ENCODE data around the gene CD46. TPM values are rescaled to one million over a fixed set of nuclear protein-coding genes. Genes with fewer than 3 reads are reported as not detected.

Gene CD46
- polyA plus RNA-seq, 1 donor from 2014 or later = 393 TPM

GRCh38 chr1:207807326-207807689, 55.5 kb downstream of the CD46 start:
- H2AFZ ChIP-seq (ENCODE audit: low read depth, low read length) = no peak overlapping the region
- H3K36me3 ChIP-seq (ENCODE audit: insufficient read depth, low read length) = no peaks in the 10 kb centered on the region
- H4K20me1 ChIP-seq (ENCODE audit: insufficient read depth) = no peaks in the 10 kb centered on the region
- no peaks in the 10 kb centered on the region for H3K9me3 ChIP-seq (ENCODE audit: low read length)
- no peak overlapping the region for H3K4me2 ChIP-seq (ENCODE audit: low read length)
- no peaks in the 10 kb centered on the region for H3K79me2 ChIP-seq (replicated peaks; ENCODE audit: insufficient read depth, low read length)
- H3K27ac ChIP-seq (ENCODE audit: low read length) = no peak overlapping the region
- no peak for TF ChIP-seq RAD21 (conservative IDR thresholded peaks at IDR 0.05)
- TF ChIP-seq EP300 (conservative IDR thresholded peaks at IDR 0.05; ENCODE audit: poor library complexity, severe bottlenecking) = no peak
- no peak for TF ChIP-seq EZH2 (IDR thresholded peaks at IDR 0.05; ENCODE audit: borderline replicate concordance, insufficient read depth, low read length, poor library complexity, severe bottlenecking)
- no peak for TF ChIP-seq TAF1 (IDR thresholded peaks at IDR 0.05; ENCODE audit: low read depth)
- TF ChIP-seq POLR2AphosphoS5 (IDR thresholded peaks at IDR 0.05) = no peak
- TF ChIP-seq SMC3 (conservative IDR thresholded peaks at IDR 0.05; ENCODE audit: poor library complexity) = no peak
- H3F3A ChIP-seq (ENCODE audit: insufficient read depth, low read length, poor library complexity, severe bottlenecking) = no peaks in the 10 kb centered on the region
- H3K27me3 ChIP-seq (ENCODE audit: insufficient read depth, low read depth, low read length) = no peaks in the 10 kb centered on the region
- no peaks in the 10 kb centered on the region for H3K9me2 ChIP-seq (ENCODE audit: insufficient read depth, low read length)
- no peak overlapping the region for H3K9ac ChIP-seq (ENCODE audit: low read length)
- no peak overlapping the region for H3K4me3 ChIP-seq (ENCODE audit: low read length)

GRCh38 chr1:207807690-207808321, 56.0 kb downstream of the CD46 start:
- Histone ChIP-seq H2AFZ (ENCODE audit: low read depth, low read length) (no peak overlapping the region), H4K20me1 (ENCODE audit: insufficient read depth) (no peaks in the 10 kb centered on the region), H3K27me3 (ENCODE audit: insufficient read depth, low read depth, low read length) (no peaks in the 10 kb centered on the region), H3F3A (ENCODE audit: insufficient read depth, low read length, poor library complexity, severe bottlenecking) (no peaks in the 10 kb centered on the region), H3K9me3 (ENCODE audit: low read length) (no peaks in the 10 kb centered on the region), H3K4me2 (ENCODE audit: low read length) (no peak overlapping the region), H3K9ac (ENCODE audit: low read length) (no peak overlapping the region), H3K9me2 (ENCODE audit: insufficient read depth, low read length) (no peaks in the 10 kb centered on the region), H3K27ac (ENCODE audit: low read length) (no peak overlapping the region), H3K79me2 (replicated peaks; ENCODE audit: insufficient read depth, low read length) (no peaks in the 10 kb centered on the region), H3K4me3 (ENCODE audit: low read length) (no peak overlapping the region), H3K36me3 (ENCODE audit: insufficient read depth, low read length) (no peaks in the 10 kb centered on the region)
- TF ChIP-seq REST (IDR thresholded peaks at IDR 0.05; ENCODE audit: borderline replicate concordance) (no peak), EZH2 (IDR thresholded peaks at IDR 0.05; ENCODE audit: borderline replicate concordance, insufficient read depth, low read length, poor library complexity, severe bottlenecking) (no peak), POLR2AphosphoS5 (IDR thresholded peaks at IDR 0.05) (no peak), RAD21 (conservative IDR thresholded peaks at IDR 0.05) (no peak), TAF1 (IDR thresholded peaks at IDR 0.05; ENCODE audit: low read depth) (no peak), SMC3 (conservative IDR thresholded peaks at IDR 0.05; ENCODE audit: poor library complexity) (no peak), MXI1 (conservative IDR thresholded peaks at IDR 0.05; ENCODE audit: poor library complexity, severe bottlenecking) (no peak), EP300 (conservative IDR thresholded peaks at IDR 0.05; ENCODE audit: poor library complexity, severe bottlenecking) (no peak), CTCF (IDR thresholded peaks at IDR 0.05; ENCODE audit: poor library complexity, severe bottlenecking) (no peak)

Data from neural cell (in vitro differentiated cells).